Thoracic aorta (tissue), 2 donors: ENCODE data around the gene RAB36. TPM values are rescaled to one million over a fixed set of nuclear protein-coding genes. Genes with fewer than 3 reads are reported as not detected.

Experiments
- ATAC-seq: fragments of 150-250 bp; one replicate; pipeline ENCODE4 v1.8.0; 2017; ENCODE audit warnings: low read depth; ENCODE audit not compliant: insufficient number of reproducible peaks, low FRiP score
- DNase-seq: peaks from one replicate; pipeline ENCODE4 v3.0.0-alpha.2; 2020; ENCODE audit warnings: low spot score
- H3K27ac ChIP-seq, 2 donors: fragments of 200-600 bp; sonication (generic); 1 replicate in 1 of 2; 2 replicates in 1 of 2; pipeline ENCODE4 v1.5.1; 2016; ENCODE audit warnings: mild to moderate bottlenecking in 2 of 2, moderate library complexity in 2 of 2
- H3K27me3 ChIP-seq: fragments of 200-600 bp; sonication (generic); replicated peaks from 2 replicates; pipeline ENCODE4 v1.6.0; 2016; ENCODE audit warnings: mild to moderate bottlenecking; ENCODE audit not compliant: insufficient read depth
- H3K36me3 ChIP-seq: fragments of 200-600 bp; sonication (generic); one replicate; pipeline ENCODE4 v1.5.1; 2016
- H3K4me1 ChIP-seq, 2 donors: fragments of 200-600 bp; sonication (generic); 1 replicate in 1 of 2; 2 replicates in 1 of 2; pipeline versions ENCODE4 v1.5.1 to v1.6.0; 2016; ENCODE audit warnings: low read depth in 2 of 2, mild to moderate bottlenecking in 1 of 2; ENCODE audit not compliant: control insufficient read depth in 1 of 2
- H3K4me3 ChIP-seq: fragments of 200-600 bp; sonication (generic); 2 replicates; pipeline ENCODE4 v1.5.1; 2016; ENCODE audit warnings: mild to moderate bottlenecking
- H3K9me3 ChIP-seq: fragments of 200-600 bp; sonication (generic); 2 replicates; pipeline ENCODE4 v1.5.1; 2016
- total RNA-seq, 2 donors: library from RNA; depleted of rRNA; stranded (reverse); fragments of >200 nt; gene quantifications; one replicate each; pipeline versions ENCODE4 v1.1.0 to v1.2.3, GENCODE V29; 2016
- TF ChIP-seq, protein P1 (sequence below): fragments of 200-600 bp; sonication (generic); IDR thresholded peaks from one replicate; pipeline ENCODE4 v1.5.1; 2019; ENCODE audit warnings: antibody characterized with exemption

The RAB36 gene
- total RNA-seq, 2 donors from 2014 or later, result 3.5 to 4.5 TPM

GRCh38 chr22:23137468-23137867, 7.8 kb upstream of the RAB36 start:
- Histone ChIP-seq H3K36me3 (no peaks in the 10 kb centered on the region), H3K27ac (no peak overlapping the region), H3K27me3 (no peaks in the 10 kb centered on the region), H3K4me1 (peaks cover 8 to 12% of the 10 kb centered on the region in 2 donors), H3K4me3 (no peak overlapping the region), H3K9me3 (no peaks in the 10 kb centered on the region)
- ATAC-seq (no peak), DNase-seq (no peak)
- TF ChIP-seq, protein P1, sequence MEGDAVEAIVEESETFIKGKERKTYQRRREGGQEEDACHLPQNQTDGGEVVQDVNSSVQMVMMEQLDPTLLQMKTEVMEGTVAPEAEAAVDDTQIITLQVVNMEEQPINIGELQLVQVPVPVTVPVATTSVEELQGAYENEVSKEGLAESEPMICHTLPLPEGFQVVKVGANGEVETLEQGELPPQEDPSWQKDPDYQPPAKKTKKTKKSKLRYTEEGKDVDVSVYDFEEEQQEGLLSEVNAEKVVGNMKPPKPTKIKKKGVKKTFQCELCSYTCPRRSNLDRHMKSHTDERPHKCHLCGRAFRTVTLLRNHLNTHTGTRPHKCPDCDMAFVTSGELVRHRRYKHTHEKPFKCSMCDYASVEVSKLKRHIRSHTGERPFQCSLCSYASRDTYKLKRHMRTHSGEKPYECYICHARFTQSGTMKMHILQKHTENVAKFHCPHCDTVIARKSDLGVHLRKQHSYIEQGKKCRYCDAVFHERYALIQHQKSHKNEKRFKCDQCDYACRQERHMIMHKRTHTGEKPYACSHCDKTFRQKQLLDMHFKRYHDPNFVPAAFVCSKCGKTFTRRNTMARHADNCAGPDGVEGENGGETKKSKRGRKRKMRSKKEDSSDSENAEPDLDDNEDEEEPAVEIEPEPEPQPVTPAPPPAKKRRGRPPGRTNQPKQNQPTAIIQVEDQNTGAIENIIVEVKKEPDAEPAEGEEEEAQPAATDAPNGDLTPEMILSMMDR, result no peak

DNA sequence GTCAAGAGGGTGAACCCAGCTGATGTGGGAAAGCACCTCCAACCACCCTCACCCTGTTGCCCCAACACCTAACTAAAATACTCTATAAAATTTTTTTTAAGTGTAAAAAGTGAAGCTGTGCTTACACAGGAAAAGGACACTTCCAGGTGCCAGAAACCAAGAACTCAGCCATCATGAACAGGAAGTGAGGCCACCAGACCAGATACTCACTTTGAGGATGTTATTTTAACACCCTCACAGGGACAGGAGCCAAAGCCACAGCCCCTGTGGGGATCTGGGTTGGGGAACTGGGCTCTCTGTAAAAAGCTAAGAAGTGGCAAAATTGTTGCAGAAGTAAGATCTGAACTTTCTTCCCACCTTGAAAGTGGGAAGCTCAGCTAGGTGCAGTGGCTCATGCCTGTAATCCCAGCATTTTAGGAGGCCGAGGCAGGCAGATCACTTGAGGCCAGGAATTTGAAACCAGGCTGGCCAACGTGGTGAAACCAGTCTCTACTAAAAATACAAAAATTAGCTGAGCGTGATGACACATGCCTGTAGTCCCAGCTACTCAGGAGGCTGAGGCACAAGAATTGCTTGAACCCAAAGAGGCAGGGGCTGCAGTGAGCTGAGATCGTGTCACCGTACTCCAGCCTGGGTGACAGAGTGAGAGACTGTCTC, 7.2 kb upstream of the RAB36 start:
- no peaks in the 10 kb centered on the region for H3K9me3 ChIP-seq
- DNase-seq (no peak), ATAC-seq (no peak)
- no peaks in the 10 kb centered on the region for H3K27me3 ChIP-seq
- no peaks in the 10 kb centered on the region for H3K36me3 ChIP-seq
- H3K27ac ChIP-seq, result no peak overlapping the region
- TF ChIP-seq, protein P1, result no peak
- peaks cover 8 to 16% of the 10 kb centered on the region in 2 donors for H3K4me1 ChIP-seq
- H3K4me3 ChIP-seq, result no peak overlapping the region

DNA sequence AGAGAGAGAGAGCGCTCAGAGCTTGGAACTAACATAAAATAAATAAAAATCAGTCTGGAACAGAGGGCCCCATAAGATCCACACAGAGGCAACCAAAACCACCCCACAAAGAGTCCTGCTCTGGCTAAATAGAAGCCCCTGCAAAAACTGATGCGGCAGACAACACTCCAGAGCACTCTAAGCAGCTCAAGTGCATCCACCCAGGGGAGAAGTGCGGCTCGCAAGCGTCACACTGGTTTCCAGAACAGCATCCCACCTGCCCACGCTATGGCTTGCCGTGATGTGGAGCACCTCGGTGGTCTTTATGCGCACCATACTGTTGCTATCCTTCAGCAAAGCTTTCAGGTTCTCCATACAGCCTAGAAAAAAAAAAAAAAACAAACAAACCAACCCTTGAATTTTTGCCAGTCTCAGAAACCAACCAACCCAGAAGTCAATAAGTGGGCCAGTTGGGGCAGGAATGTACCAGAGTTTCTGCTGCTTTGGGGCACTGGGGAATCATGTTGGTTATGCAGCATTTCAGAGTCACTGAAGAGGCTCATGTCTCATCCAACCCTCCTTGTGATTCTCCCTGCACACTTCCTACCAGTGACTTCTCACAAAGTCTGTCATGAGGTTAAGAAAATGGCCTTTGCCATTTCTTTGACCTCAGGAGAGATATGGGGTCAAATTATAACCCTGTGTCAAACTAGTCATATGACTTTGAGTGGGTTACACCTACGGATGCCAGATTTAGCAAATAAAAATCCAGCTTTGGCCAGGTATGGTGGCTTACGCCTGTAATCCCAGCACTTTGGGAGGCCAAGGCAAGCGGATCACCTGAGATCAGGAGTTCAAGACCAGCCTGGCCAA, 6.5 kb upstream of the RAB36 start:
- TF ChIP-seq, protein P1, result no peak
- no peak for DNase-seq
- Histone ChIP-seq H3K4me1 (peaks cover 8 to 16% of the 10 kb centered on the region in 2 donors), H3K36me3 (no peaks in the 10 kb centered on the region), H3K9me3 (no peaks in the 10 kb centered on the region), H3K4me3 (no peak overlapping the region), H3K27me3 (no peaks in the 10 kb centered on the region), H3K27ac (no peak overlapping the region)
- no peak for ATAC-seq

DNA sequence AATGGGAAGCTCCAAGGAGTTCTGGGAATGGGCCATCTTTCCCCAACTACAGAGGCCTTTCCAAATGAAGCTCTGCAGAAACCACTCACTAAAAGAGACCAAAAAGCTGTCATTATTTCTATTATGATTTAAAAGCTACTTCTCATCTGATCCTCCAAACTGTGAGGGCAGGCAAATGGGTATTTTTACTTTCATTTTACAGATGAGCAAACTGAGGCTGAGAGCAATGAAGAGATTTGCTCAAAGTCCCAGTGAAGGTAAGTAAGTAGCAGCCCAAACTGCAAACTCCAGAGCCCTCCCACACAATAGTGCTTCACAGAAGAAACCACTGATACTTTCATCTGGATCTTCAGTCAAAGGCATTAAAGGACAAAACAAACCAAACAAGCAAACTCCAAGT, 4.9 kb upstream of the RAB36 start:
- TF ChIP-seq, protein P1, result no peak
- no peak for ATAC-seq
- Histone ChIP-seq H3K36me3 (no peaks in the 10 kb centered on the region), H3K9me3 (no peaks in the 10 kb centered on the region), H3K4me1 (peaks cover 14 to 21% of the 10 kb centered on the region in 2 donors), H3K27ac (no peak overlapping the region), H3K27me3 (no peaks in the 10 kb centered on the region), H3K4me3 (no peak overlapping the region)
- no peak for DNase-seq

DNA sequence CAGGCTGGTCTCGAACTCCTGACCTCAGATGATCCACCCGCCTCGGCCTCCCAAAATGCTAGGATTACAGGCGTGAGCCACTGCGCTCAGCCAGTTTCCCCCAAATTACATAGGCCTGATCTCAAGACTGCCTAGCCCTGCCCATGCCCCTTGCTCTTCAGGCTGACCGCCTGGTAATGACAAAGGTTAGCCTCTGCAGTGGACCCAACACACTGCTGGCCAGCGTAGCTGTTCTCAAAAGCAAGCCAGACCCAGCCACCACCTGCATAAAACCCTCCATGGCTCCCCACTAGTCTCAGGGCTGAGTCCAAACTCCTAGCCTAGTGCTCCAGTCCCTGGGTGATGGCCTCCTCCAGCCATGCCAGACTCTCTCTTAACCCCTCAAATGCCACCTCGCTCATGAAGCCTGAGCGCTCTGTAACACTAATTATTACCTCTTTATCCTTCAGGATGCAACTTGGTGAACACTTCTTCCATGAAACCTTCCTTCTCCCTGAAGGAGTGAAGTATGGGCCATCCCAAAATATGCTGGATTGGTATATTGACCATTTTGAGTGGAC, 2.7 kb upstream of the RAB36 start:
- DNase-seq, result no peak
- peak overlapping the region; percentile 61 for H3K4me3 ChIP-seq
- H3K27ac ChIP-seq, result no peak overlapping the region
- no peak for ATAC-seq
- H3K27me3 ChIP-seq, result no peaks in the 10 kb centered on the region
- peaks cover 14 to 41% of the 10 kb centered on the region in 2 donors for H3K4me1 ChIP-seq
- H3K9me3 ChIP-seq, result no peaks in the 10 kb centered on the region
- no peaks in the 10 kb centered on the region for H3K36me3 ChIP-seq
- TF ChIP-seq, protein P1, result no peak
